Kidney epithelial cell (primary cell): ENCODE data around the gene VASP. TPM values are rescaled to one million over a fixed set of nuclear protein-coding genes. Genes with fewer than 3 reads are reported as not detected.

Experiments used
- DNase-seq: peaks from one replicate; pipeline ENCODE4 v3.0.0-alpha.2; 2010; ENCODE audit warnings: low read depth
- H3K27me3 ChIP-seq: 2 replicates; pipeline ENCODE4 v1.6.0; 2011; ENCODE audit warnings: low read length; ENCODE audit not compliant: control insufficient read depth, insufficient read depth
- H3K36me3 ChIP-seq: 2 replicates; pipeline ENCODE4 v1.5.1; 2011; ENCODE audit warnings: low read length; ENCODE audit not compliant: control insufficient read depth, insufficient read depth
- H3K4me3 ChIP-seq: 2 replicates; pipeline ENCODE4 v1.5.1; 2011; ENCODE audit warnings: low read depth, mild to moderate bottlenecking, control low read depth, low read length
- CTCF ChIP-seq: IDR thresholded peaks from 2 replicates; pipeline ENCODE4 v1.5.1; 2011; ENCODE audit warnings: mild to moderate bottlenecking, moderate library complexity, low read length, control low read depth, inconsistent platforms; ENCODE audit not compliant: insufficient read depth, poor library complexity, severe bottlenecking
- total RNA-seq: library from RNA; depleted of rRNA; stranded (reverse); fragments of >200 nt; gene quantifications from 2 replicates; pipeline ENCODE4 v1.2.3, GENCODE V29; 2015

VASP gene
- total RNA-seq, 1 donor from 2014 or later = 228 TPM

GRCh38 chr19:45503909-45504308 is 3.4 kb upstream of the VASP start:
- Histone ChIP-seq H3K27me3 (peaks cover 10% of the 10 kb centered on the region), H3K4me3 (no peak overlapping the region), H3K36me3 (no peaks in the 10 kb centered on the region)
- TF ChIP-seq CTCF = no peak
- DNase-seq = no peak

- Histone ChIP-seq H3K4me3 (no peak overlapping the region), H3K36me3 (no peaks in the 10 kb centered on the region), H3K27me3 (no peaks in the 10 kb centered on the region)
- TF ChIP-seq CTCF = no peak
- no peak for DNase-seq
These were observed 1.9 kb upstream of the VASP start for GRCh38 chr19:45505151-45505995.

DNA sequence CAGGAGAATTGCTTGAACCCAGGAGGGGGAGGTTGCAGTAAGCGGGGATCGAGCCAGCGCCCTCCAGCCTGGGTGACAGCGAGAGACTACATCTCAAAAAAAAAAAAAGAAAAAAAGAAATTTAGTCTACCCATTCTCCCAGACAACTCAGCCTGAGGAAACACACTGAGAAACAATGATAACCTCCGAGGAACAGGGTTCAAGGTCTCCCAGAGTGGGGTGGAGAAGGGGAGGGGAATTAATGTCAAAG is 1.4 kb upstream of the VASP start:
- Histone ChIP-seq H3K27me3 (no peaks in the 10 kb centered on the region), H3K36me3 (no peaks in the 10 kb centered on the region), H3K4me3 (peak overlapping the region; percentile 85)
- TF ChIP-seq CTCF = no peak
- no peak for DNase-seq

DNA sequence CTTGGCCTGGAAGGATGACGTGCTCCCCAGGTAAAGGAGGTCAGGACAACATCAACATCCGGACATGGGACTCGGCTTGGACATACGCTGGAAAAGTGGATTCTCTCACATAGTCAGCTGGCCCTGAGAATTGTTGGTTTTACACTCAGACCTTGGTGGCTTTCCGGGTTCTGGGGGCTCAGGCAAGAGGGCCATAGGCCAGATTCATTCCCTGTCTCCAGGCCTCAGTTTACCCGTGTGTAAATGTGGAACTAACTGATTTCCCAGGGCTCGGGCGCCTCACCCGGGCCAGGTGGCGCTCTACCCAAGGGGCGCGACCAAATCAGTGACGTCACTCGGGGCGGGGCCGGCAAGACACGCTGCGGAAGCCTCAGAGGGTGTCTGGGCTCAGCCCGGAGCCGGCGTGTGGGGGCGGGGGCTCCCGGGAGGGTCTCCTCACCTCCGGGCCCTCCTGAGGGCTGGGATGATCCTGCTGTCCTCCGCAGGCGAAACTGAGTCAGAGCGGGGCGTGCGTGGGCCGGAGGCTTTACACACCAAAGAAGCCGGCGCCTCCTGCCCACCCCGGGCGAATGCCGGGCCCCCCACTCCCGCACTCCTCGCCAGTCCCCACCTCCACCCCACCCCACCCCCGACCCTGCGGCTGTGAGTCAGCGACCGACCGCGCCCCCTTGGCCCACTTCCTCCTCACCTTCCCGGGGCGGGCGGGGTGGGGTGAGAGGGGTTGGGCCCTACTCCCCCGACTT is 862 bp upstream of the VASP start:
- H3K27me3 ChIP-seq = no peaks in the 10 kb centered on the region
- peak; percentile 69 for DNase-seq
- TF ChIP-seq CTCF = peak; percentile 79
- peak overlapping the region; percentile 85 for H3K4me3 ChIP-seq
- no peaks in the 10 kb centered on the region for H3K36me3 ChIP-seq

DNA sequence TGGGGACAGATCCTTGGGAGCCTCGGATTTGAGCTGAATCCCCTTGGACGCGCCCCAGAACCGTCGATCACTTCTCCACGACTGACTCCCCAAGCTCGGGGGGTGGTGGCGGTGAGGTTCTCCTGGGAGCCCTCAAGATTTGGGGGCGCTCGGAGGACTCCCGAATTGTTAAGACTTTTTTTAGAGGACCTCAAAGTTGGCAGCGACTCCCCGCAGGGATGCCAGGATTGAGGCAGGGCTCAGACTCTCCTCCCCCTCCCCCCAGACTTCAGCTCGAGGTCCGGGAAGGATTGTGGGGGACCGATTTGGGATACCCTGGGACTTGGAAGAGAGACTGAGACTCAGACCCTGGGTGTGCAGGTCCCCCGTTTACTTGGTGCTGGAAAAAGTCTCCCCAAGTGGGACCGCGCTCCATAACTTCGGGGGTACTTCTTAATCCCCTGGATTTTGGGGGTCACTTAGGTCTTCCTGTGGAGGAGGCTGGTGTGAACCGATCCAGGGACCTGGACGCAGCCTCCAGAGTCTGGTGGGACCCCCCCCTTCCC is 665 bp downstream of the VASP start:
- H3K36me3 ChIP-seq = no peaks in the 10 kb centered on the region
- peak overlapping the region; percentile 85 for H3K4me3 ChIP-seq
- TF ChIP-seq CTCF = no peak
- DNase-seq = no peak
- H3K27me3 ChIP-seq = no peaks in the 10 kb centered on the region
